IMR-90 (cell line): Measurements from ENCODE around the gene APOC1. TPM values are rescaled to one million over a fixed set of nuclear protein-coding genes. Genes with fewer than 3 reads are reported as not detected.

ENCODE experiments used
- ATAC-seq: fragments of 200-7000 bp; cut with Tn5 transposase; 2 replicates; pipeline ENCODE4 v1.9.1; 2020; ENCODE audit warnings: low read depth, mild to moderate bottlenecking, moderate library complexity
- BruUV-seq: library from RNA; stranded (reverse); fragments of 400-500 nt; replicated peaks from 2 replicates; lab custom pipeline; 2021; lab: Mats Ljungman, UMichigan
- CTCF ChIA-PET: fragments of 300-600 bp; formaldehyde crosslinking; extraction: SDS; loops from one replicate; lab custom pipeline; 2021; ENCODE audit warnings: antibody characterized with exemption; lab: Yijun Ruan, JAX
- POLR2A ChIA-PET: fragments of 300-600 bp; sonication (Branson Sonifier 250); formaldehyde crosslinking; loops from one replicate; lab custom pipeline; 2022; ENCODE audit warnings: antibody characterized with exemption; ENCODE audit not compliant: unreplicated experiment; lab: Charles Lee
- DNase-seq: peaks from one replicate; pipeline ENCODE4 v3.0.0; 2013
- H2AFZ ChIP-seq: replicated peaks from 2 replicates; pipeline ENCODE3; 2013; ENCODE audit warnings: low read length, mild to moderate bottlenecking; ENCODE audit not compliant: poor library complexity
- H2AK5ac ChIP-seq: 2 replicates; pipeline ENCODE4 v1.6.1; 2013; ENCODE audit warnings: low read depth, low read length, inconsistent platforms
- H2AK9ac ChIP-seq: replicated peaks from 2 replicates; pipeline ENCODE3; 2013; ENCODE audit warnings: mild to moderate bottlenecking, low read depth, low read length, moderate library complexity; ENCODE audit not compliant: poor library complexity
- H2BK120ac ChIP-seq: 2 replicates; pipeline ENCODE4 v1.6.1; 2013; ENCODE audit warnings: low read depth, low read length, inconsistent platforms
- H2BK15ac ChIP-seq: 3 replicates; pipeline ENCODE4 v1.6.1; 2013; ENCODE audit warnings: low read depth, low read length, inconsistent platforms
- H2BK20ac ChIP-seq: 2 replicates; pipeline ENCODE4 v1.6.1; 2013; ENCODE audit warnings: low read depth, mild to moderate bottlenecking, inconsistent platforms, low read length, moderate library complexity
- H2BK5ac ChIP-seq: 2 replicates; pipeline ENCODE4 v1.6.1; 2013; ENCODE audit warnings: mild to moderate bottlenecking, low read depth, low read length, inconsistent platforms; ENCODE audit not compliant: poor library complexity, severe bottlenecking
- H3K14ac ChIP-seq: replicated peaks from 2 replicates; pipeline ENCODE4 v1.6.1; 2013; ENCODE audit warnings: low read depth, low read length, inconsistent platforms
- H3K18ac ChIP-seq: 2 replicates; pipeline ENCODE4 v1.6.1; 2013; ENCODE audit warnings: low read depth, low read length, control low read depth
- H3K23ac ChIP-seq: 2 replicates; pipeline ENCODE4 v1.6.1; 2013; ENCODE audit warnings: low read depth, low read length, inconsistent platforms
- H3K27ac ChIP-seq: 2 replicates; pipeline ENCODE4 v1.5.1; 2013; ENCODE audit warnings: mild to moderate bottlenecking, control low read depth, low read length; ENCODE audit not compliant: insufficient read depth
- H3K27me3 ChIP-seq: 2 replicates; pipeline ENCODE4 v1.6.1; 2013; ENCODE audit warnings: low read length; ENCODE audit not compliant: control insufficient read depth, insufficient read depth
- H3K36me3 ChIP-seq: 2 replicates; pipeline ENCODE4 v1.6.1; 2013; ENCODE audit warnings: low read length, mixed read lengths; ENCODE audit not compliant: control insufficient read depth, insufficient read depth
- H3K4ac ChIP-seq: 2 replicates; pipeline ENCODE4 v1.6.1; 2013; ENCODE audit warnings: low read depth, low read length, inconsistent platforms
- H3K4me1 ChIP-seq: 2 replicates; pipeline ENCODE4 v1.6.1; 2013; ENCODE audit warnings: low read length, mixed read lengths; ENCODE audit not compliant: control insufficient read depth, insufficient read depth
- H3K4me2 ChIP-seq: 2 replicates; pipeline ENCODE4 v1.6.1; 2013; ENCODE audit warnings: low read depth, mild to moderate bottlenecking, control low read depth, low read length, moderate library complexity
- H3K4me3 ChIP-seq: 2 replicates; pipeline ENCODE4 v1.5.1; 2013; ENCODE audit warnings: low read depth, mild to moderate bottlenecking, control low read depth, low read length, moderate library complexity; ENCODE audit not compliant: insufficient read depth
- H3K56ac ChIP-seq: 2 replicates; pipeline ENCODE4 v1.6.1; 2013; ENCODE audit warnings: low read length, inconsistent platforms; ENCODE audit not compliant: insufficient read depth; ENCODE audit errors: extremely low read depth
- H3K79me1 ChIP-seq, 2 experiments: 2 replicates each; pipeline ENCODE4 v1.6.1; 2013; ENCODE audit warnings: low read length in 2 of 2, inconsistent platforms in 1 of 2, low read depth in 1 of 2
- H3K9ac ChIP-seq: 2 replicates; pipeline ENCODE4 v1.6.1; 2013; ENCODE audit warnings: low read depth, low read length, control low read depth
- H3K9me1 ChIP-seq: 2 replicates; pipeline ENCODE4 v1.6.1; 2013; ENCODE audit warnings: low read length, inconsistent platforms; ENCODE audit not compliant: insufficient read depth
- H3K9me3 ChIP-seq: 2 replicates; pipeline ENCODE4 v1.6.1; 2013; ENCODE audit warnings: low read length; ENCODE audit not compliant: control insufficient read depth, insufficient read depth
- H4K20me1 ChIP-seq: 2 replicates; pipeline ENCODE4 v1.6.1; 2013; ENCODE audit warnings: low read length, inconsistent platforms; ENCODE audit not compliant: insufficient read depth
- H4K5ac ChIP-seq: 2 replicates; pipeline ENCODE4 v1.6.1; 2013; ENCODE audit warnings: mild to moderate bottlenecking, low read depth, low read length, control low read depth
- H4K8ac ChIP-seq, 2 experiments: 2 replicates each; pipeline ENCODE4 v1.6.1; 2013; ENCODE audit warnings: low read depth in 2 of 2, low read length in 2 of 2, control low read depth in 1 of 2, inconsistent platforms in 1 of 2
- H4K91ac ChIP-seq: 2 replicates; pipeline ENCODE4 v1.6.1; 2013; ENCODE audit warnings: low read depth, low read length, inconsistent platforms; ENCODE audit not compliant: insufficient read depth
- BHLHE40 ChIP-seq: fragments of 150-350 bp; IDR thresholded peaks from 2 replicates; pipeline ENCODE4 v1.6.1; 2016; ENCODE audit warnings: mild to moderate bottlenecking, low read depth, low read length
- CEBPB ChIP-seq: IDR thresholded peaks from 2 replicates; pipeline ENCODE4 v1.6.1; 2012; ENCODE audit warnings: low read depth, low read length, improper control_type of control experiment
- CHD1 ChIP-seq: IDR thresholded peaks from 2 replicates; pipeline ENCODE4 v1.6.1; 2012; ENCODE audit warnings: low read depth, low read length, improper control_type of control experiment
- MAZ ChIP-seq: IDR thresholded peaks from 2 replicates; pipeline ENCODE4 v1.6.1; 2012; ENCODE audit warnings: low read depth, mild to moderate bottlenecking, low read length, improper control_type of control experiment, moderate library complexity, borderline replicate concordance
- MXI1 ChIP-seq: IDR thresholded peaks from 2 replicates; pipeline ENCODE4 v1.6.1; 2012; ENCODE audit warnings: low read depth, mild to moderate bottlenecking, low read length, moderate library complexity, borderline replicate concordance
- NFE2L2 ChIP-seq: fragments of 150-350 bp; IDR thresholded peaks from 2 replicates; pipeline ENCODE4 v1.6.1; 2016; ENCODE audit warnings: low read depth, mild to moderate bottlenecking, low read length
- POLR2A ChIP-seq: IDR thresholded peaks from 2 replicates; pipeline ENCODE4 v1.6.1; 2012; ENCODE audit warnings: mild to moderate bottlenecking, low read depth, low read length
- RAD21 ChIP-seq: IDR thresholded peaks from 2 replicates; pipeline ENCODE4 v1.6.1; 2012; ENCODE audit warnings: low read length, improper control_type of control experiment
- RFX5 ChIP-seq: IDR thresholded peaks from 2 replicates; pipeline ENCODE4 v1.8.0; 2012; ENCODE audit warnings: low read depth, mild to moderate bottlenecking, low read length, moderate library complexity
- SMC3 ChIP-seq: fragments of 150-350 bp; IDR thresholded peaks from 2 replicates; pipeline ENCODE4 v1.6.1; 2016; ENCODE audit warnings: low read depth, mild to moderate bottlenecking, antibody characterized with exemption, low read length, moderate library complexity
- WGBS, 2 experiments: methylation state at CpG; one replicate each; pipeline versions ENCODE4 v1.1.5 to v1.1.7; 2013; ENCODE audit warnings: missing lambda C conversion rate in 2 of 2; ENCODE audit not compliant: insufficient read length in 1 of 2; ENCODE audit errors: extremely low coverage in 2 of 2; 5-methylcytosine and 5-hydroxymethylcytosine counted together
- dilution Hi-C: fragments of 300-500 bp; cut with HindIII; formaldehyde crosslinking; loops from one replicate; pipeline ENCODE4 v1.14.3; 2018; ENCODE audit warnings: low sequenced_read_pairs; ENCODE audit not compliant: unreplicated experiment
- in situ Hi-C: fragments of 300-500 bp; cut with MboI; formaldehyde crosslinking; loops from 3 replicates; pipeline ENCODE4 v1.14.3; 2019; ENCODE audit warnings: low sequenced_read_pairs, inconsistent platforms, mixed read lengths
- intact Hi-C: fragments of 100-400 bp; cut with micrococcal nuclease; formaldehyde crosslinking; loops from 2 replicates; pipeline ENCODE4 v1.10.0; 2022
- polyA plus RNA-seq, 3 experiments: library from polyadenylated mRNA; depleted of rRNA; stranded (reverse); fragments of >200 nt; gene quantifications; 2 replicates each; pipeline ENCODE4 v1.2.3, GENCODE V29; 2012; ENCODE audit warnings: low replicate concordance in 1 of 3
- total RNA-seq: library from RNA; depleted of rRNA; stranded (reverse); fragments of >200 nt; gene quantifications from 2 replicates; pipeline ENCODE4 v1.2.3, GENCODE V29; 2012
- TF ChIP-seq, protein P1 (sequence below): conservative IDR thresholded peaks from 2 replicates; pipeline ENCODE4 v1.5.1; 2012; ENCODE audit warnings: mild to moderate bottlenecking, low read depth, low read length, improper control_type of control experiment
- TF ChIP-seq, protein P2 (sequence below): fragments of 150-350 bp; IDR thresholded peaks from 2 replicates; pipeline ENCODE4 v1.6.1; 2017; ENCODE audit warnings: mild to moderate bottlenecking, antibody characterized with exemption, low read length, low read depth
- TF ChIP-seq, protein P3 (sequence below): fragments of 150-350 bp; IDR thresholded peaks from 2 replicates; pipeline ENCODE4 v1.6.1; 2016; ENCODE audit warnings: low read depth, mild to moderate bottlenecking, low read length, moderate library complexity, borderline replicate concordance

Gene APOC1
- total and polyA plus RNA-seq, 2 of the 4 experiments (the other 2 are of a cell fraction), result 1.1 TPM; not detected in 1

DNA sequence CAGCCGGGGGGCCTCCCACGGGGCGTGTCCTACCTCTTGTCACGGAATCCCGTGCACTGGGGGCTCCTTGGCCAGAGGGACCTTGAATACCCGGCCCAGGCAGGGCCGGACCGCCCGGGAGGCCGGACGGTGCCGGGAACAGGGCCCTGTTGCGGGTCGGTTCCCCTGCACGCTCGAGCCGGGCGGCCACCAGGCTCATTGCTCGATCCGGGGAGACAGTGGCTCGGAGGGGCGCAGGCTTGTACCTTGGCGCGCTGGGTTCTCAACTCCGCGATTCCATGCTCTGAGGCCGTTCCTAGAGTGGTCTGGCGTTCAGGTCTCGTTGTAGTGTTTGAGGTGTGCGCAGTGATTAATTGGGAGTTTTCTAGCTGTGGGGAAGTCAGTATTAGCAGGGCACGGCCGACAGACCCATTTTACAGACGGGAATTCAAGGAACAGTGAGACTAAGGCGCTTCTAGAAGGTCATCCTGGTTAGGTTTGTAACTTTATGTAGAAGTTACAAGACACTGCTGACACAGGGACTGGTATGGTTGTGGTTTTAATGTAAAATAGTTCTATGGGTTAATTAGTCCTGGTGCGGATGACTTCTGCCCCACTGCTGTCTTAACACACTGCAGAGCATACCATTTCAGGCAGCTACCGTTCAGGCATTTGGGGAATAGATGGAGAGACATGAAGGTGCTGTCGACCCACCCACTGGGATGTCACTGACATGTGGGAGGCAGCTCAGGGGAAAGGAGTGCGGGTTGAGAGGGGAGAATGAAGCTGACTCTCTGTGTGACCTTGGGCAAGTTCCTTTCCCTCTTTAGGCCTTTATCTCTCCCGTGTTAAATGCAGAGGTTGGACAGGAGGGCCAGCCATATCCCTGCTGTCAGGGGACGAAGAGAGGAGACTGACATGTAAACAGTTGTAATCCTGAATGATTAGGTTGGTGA is 41.4 kb downstream of the APOC1 start:
- Histone ChIP-seq H3K9me3 (no peaks in the 10 kb centered on the region), H4K8ac (peak overlapping the region in 1 of 2 experiments; percentile 53; a peak in 2 of 4 replicates), H3K9me1 (peaks cover 11% of the 10 kb centered on the region; the same call in 1 of the 2 replicates), H3K23ac (peak overlapping the region; percentile 87), H2AFZ (peak overlapping the region; percentile 92), H2AK9ac (peak overlapping the region; percentile 93), H2BK15ac (no peak overlapping the region), H2BK120ac (no peak overlapping the region), H3K4ac (peak overlapping the region; percentile 74), H4K91ac (no peak overlapping the region), H3K18ac (no peak overlapping the region), H3K56ac (peak overlapping the region; percentile 35), H3K79me1 (peaks cover 2 to 67% of the 10 kb centered on the region in 2 experiments; a peak in 3 of 4 replicates), H3K36me3 (peaks cover 7% of the 10 kb centered on the region), H3K9ac (peak overlapping the region; percentile 95), H3K4me2 (peak overlapping the region; percentile 96), H3K4me1 (peaks cover 7% of the 10 kb centered on the region), H4K5ac (no peak overlapping the region), H3K14ac (peak overlapping the region; percentile 69), H3K27me3 (no peaks in the 10 kb centered on the region), H2BK5ac (peak overlapping the region; percentile 40), H2AK5ac (peak overlapping the region; percentile 87), H4K20me1 (peaks cover 52% of the 10 kb centered on the region), H2BK20ac (no peak overlapping the region), H3K27ac (peak overlapping the region; percentile 55), H3K4me3 (peak overlapping the region; percentile 84)
- dilution Hi-C loops, result no loop called here
- in situ Hi-C loops, result loop anchor here (10.0 kb wide), 1 partner anchor 271 kb away; no protein-coding TSS in a partner anchor
- ChIA-PET CTCF (interaction anchor here (0.5 kb wide), 1 partner anchor 18 kb away, joined by 8 read pairs; no protein-coding TSS in a partner anchor), POLR2A (no interaction called here)
- BruUV-seq, result no TSS peak
- WGBS, 2 experiments, result 3% methylated on average over 19 of the region's 40 CpGs; no CpG with 5 or more reads in 1 of the 2 experiments
- no peak for DNase-seq
- intact Hi-C loops, result loop anchor here (10.0 kb wide), 1 partner anchor 381 kb away; no protein-coding TSS in a partner anchor
- ATAC-seq, result peak; percentile 24
- TF ChIP-seq RFX5 (no peak), RAD21 (no peak), MAZ (no peak), NFE2L2 (no peak), SMC3 (no peak), CEBPB (no peak), CHD1 (no peak), BHLHE40 (no peak), MXI1 (no peak; the same call in 1 of the 2 replicates), POLR2A (no peak)
- TF ChIP-seq, protein P1, sequence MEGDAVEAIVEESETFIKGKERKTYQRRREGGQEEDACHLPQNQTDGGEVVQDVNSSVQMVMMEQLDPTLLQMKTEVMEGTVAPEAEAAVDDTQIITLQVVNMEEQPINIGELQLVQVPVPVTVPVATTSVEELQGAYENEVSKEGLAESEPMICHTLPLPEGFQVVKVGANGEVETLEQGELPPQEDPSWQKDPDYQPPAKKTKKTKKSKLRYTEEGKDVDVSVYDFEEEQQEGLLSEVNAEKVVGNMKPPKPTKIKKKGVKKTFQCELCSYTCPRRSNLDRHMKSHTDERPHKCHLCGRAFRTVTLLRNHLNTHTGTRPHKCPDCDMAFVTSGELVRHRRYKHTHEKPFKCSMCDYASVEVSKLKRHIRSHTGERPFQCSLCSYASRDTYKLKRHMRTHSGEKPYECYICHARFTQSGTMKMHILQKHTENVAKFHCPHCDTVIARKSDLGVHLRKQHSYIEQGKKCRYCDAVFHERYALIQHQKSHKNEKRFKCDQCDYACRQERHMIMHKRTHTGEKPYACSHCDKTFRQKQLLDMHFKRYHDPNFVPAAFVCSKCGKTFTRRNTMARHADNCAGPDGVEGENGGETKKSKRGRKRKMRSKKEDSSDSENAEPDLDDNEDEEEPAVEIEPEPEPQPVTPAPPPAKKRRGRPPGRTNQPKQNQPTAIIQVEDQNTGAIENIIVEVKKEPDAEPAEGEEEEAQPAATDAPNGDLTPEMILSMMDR, result no peak
- TF ChIP-seq, protein P2, sequence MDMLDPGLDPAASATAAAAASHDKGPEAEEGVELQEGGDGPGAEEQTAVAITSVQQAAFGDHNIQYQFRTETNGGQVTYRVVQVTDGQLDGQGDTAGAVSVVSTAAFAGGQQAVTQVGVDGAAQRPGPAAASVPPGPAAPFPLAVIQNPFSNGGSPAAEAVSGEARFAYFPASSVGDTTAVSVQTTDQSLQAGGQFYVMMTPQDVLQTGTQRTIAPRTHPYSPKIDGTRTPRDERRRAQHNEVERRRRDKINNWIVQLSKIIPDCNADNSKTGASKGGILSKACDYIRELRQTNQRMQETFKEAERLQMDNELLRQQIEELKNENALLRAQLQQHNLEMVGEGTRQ, result no peak
- TF ChIP-seq, protein P3, sequence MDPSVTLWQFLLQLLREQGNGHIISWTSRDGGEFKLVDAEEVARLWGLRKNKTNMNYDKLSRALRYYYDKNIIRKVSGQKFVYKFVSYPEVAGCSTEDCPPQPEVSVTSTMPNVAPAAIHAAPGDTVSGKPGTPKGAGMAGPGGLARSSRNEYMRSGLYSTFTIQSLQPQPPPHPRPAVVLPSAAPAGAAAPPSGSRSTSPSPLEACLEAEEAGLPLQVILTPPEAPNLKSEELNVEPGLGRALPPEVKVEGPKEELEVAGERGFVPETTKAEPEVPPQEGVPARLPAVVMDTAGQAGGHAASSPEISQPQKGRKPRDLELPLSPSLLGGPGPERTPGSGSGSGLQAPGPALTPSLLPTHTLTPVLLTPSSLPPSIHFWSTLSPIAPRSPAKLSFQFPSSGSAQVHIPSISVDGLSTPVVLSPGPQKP, result no peak
